GM06990 (cell line): Measurements from ENCODE around the gene TNFAIP1.

Experiments used
- DNase-seq: peaks from one replicate; pipeline ENCODE4 v3.0.0-alpha.2; 2011; ENCODE audit not compliant: insufficient read length; ENCODE audit errors: extremely low read depth
- H3K27me3 ChIP-seq: replicated peaks from 2 replicates; pipeline ENCODE4 v1.6.0; 2011; ENCODE audit warnings: low read length; ENCODE audit not compliant: control insufficient read depth, insufficient read depth
- H3K36me3 ChIP-seq: 2 replicates; pipeline ENCODE4 v1.5.1; 2011; ENCODE audit warnings: low read length; ENCODE audit not compliant: control insufficient read depth, insufficient read depth
- H3K4me3 ChIP-seq: replicated peaks from 2 replicates; pipeline ENCODE4 v1.5.1; 2011; ENCODE audit warnings: low read depth, mild to moderate bottlenecking, control low read depth, low read length
- CTCF ChIP-seq: IDR thresholded peaks from 2 replicates; pipeline ENCODE4 v1.5.1; 2011; ENCODE audit warnings: low read length, control low read depth, mild to moderate bottlenecking, inconsistent platforms; ENCODE audit not compliant: insufficient read depth, poor library complexity, severe bottlenecking

Gene TNFAIP1

GRCh38 chr17:28385406-28385805 lies 49.8 kb downstream of the TNFAIP1 start:
- H3K27me3 ChIP-seq = no peaks in the 10 kb centered on the region
- peak overlapping the region; percentile 66; the same call in 1 of the 2 replicates for H3K4me3 ChIP-seq
- H3K36me3 ChIP-seq = peaks cover 3% of the 10 kb centered on the region
- DNase-seq = no peak
- no peak for TF ChIP-seq CTCF

- no peak overlapping the region for H3K4me3 ChIP-seq
- peaks cover 5% of the 10 kb centered on the region for H3K36me3 ChIP-seq
- no peak for TF ChIP-seq CTCF
- no peaks in the 10 kb centered on the region for H3K27me3 ChIP-seq
- no peak for DNase-seq
Observed at GRCh38 chr17:28386391-28386790, 50.8 kb downstream of the TNFAIP1 start.

GRCh38 chr17:28388106-28388505 lies 52.5 kb downstream of the TNFAIP1 start:
- no peak for TF ChIP-seq CTCF
- H3K27me3 ChIP-seq = no peaks in the 10 kb centered on the region
- H3K36me3 ChIP-seq = peaks cover 7% of the 10 kb centered on the region
- no peak overlapping the region for H3K4me3 ChIP-seq
- DNase-seq = no peak

GRCh38 chr17:28390141-28390540 lies 54.6 kb downstream of the TNFAIP1 start:
- TF ChIP-seq CTCF = no peak
- H3K36me3 ChIP-seq = peaks cover 8% of the 10 kb centered on the region
- DNase-seq = no peak
- no peak overlapping the region for H3K4me3 ChIP-seq
- no peaks in the 10 kb centered on the region for H3K27me3 ChIP-seq

- TF ChIP-seq CTCF = no peak
- no peak for DNase-seq
- H3K27me3 ChIP-seq = no peaks in the 10 kb centered on the region
- peaks cover 8% of the 10 kb centered on the region for H3K36me3 ChIP-seq
- H3K4me3 ChIP-seq = no peak overlapping the region
Observed at GRCh38 chr17:28390563-28390962, 55.0 kb downstream of the TNFAIP1 start.

GRCh38 chr17:28390984-28391383 lies 55.4 kb downstream of the TNFAIP1 start:
- no peak overlapping the region for H3K4me3 ChIP-seq
- H3K36me3 ChIP-seq = peaks cover 10% of the 10 kb centered on the region
- no peaks in the 10 kb centered on the region for H3K27me3 ChIP-seq
- TF ChIP-seq CTCF = no peak
- DNase-seq = no peak
